ENCODE data around the gene FURIN.
A peak's percentile ranks its signal among the peaks of the same experiment; 100 is the strongest.
"Not testable (repeated sequence)": the region's sequence is repeated elsewhere in the genome, so short reads cannot be mapped to it uniquely, and the experiment has no call there.

FURIN gene

GRCh38 chr15:90868261-90868689 lies at the start of gene FURIN:
TSS of gene FURIN (plus strand) at chr15:90868588. CDS start at chr15:90875741, 7,153 bp downstream.
- no peak for DNase-seq (ENCODE audit: low read depth in 2 of 2)

GRCh38 chr15:90819390-90819789 lies 49.0 kb upstream of the FURIN start:
- DNase-seq (ENCODE audit: low read depth in 2 of 2), result no peak

GRCh38 chr15:90819850-90820249 lies 48.5 kb upstream of the FURIN start:
- DNase-seq (ENCODE audit: low read depth in 2 of 2), result no peak

- no peak for DNase-seq (ENCODE audit: low read depth in 2 of 2)
These were observed 47.9 kb upstream of the FURIN start for GRCh38 chr15:90820481-90820880.

GRCh38 chr15:90822204-90822955 lies 46.0 kb upstream of the FURIN start:
- DNase-seq (ENCODE audit: low read depth in 2 of 2), result no peak

- DNase-seq (ENCODE audit: low read depth in 2 of 2), result no peak
These were observed 44.9 kb upstream of the FURIN start for GRCh38 chr15:90823455-90823974.

- not testable (repeated sequence) for DNase-seq (ENCODE audit: low read depth in 2 of 2)
These were observed 43.1 kb upstream of the FURIN start for GRCh38 chr15:90825115-90825899.

GRCh38 chr15:90826206-90826885 lies 42.0 kb upstream of the FURIN start:
- not testable (repeated sequence) for DNase-seq (ENCODE audit: low read depth in 2 of 2)

- DNase-seq (ENCODE audit: low read depth in 2 of 2), result no peak
These were observed 41.4 kb upstream of the FURIN start for GRCh38 chr15:90826886-90827435.

- DNase-seq (ENCODE audit: low read depth in 2 of 2), result no peak
These were observed 40.3 kb upstream of the FURIN start for GRCh38 chr15:90828111-90828510.

GRCh38 chr15:90829126-90829525 lies 39.3 kb upstream of the FURIN start:
- DNase-seq (ENCODE audit: low read depth in 2 of 2), result no peak

GRCh38 chr15:90829942-90830440 lies 38.4 kb upstream of the FURIN start:
- peak; percentile 71 to 82 for DNase-seq (ENCODE audit: low read depth in 2 of 2)

- DNase-seq (ENCODE audit: low read depth in 2 of 2), result no peak
These were observed 33.8 kb upstream of the FURIN start for GRCh38 chr15:90834626-90835025.

- no peak for DNase-seq (ENCODE audit: low read depth in 2 of 2)
These were observed 32.0 kb upstream of the FURIN start for GRCh38 chr15:90836296-90836871.

GRCh38 chr15:90837094-90837493 lies 31.3 kb upstream of the FURIN start:
- DNase-seq (ENCODE audit: low read depth in 2 of 2), result peak in 1 of 2 donors; percentile 74

- DNase-seq (ENCODE audit: low read depth in 2 of 2), result peak; percentile 85 to 94
These were observed 30.2 kb upstream of the FURIN start for GRCh38 chr15:90838139-90838538.

- no peak for DNase-seq (ENCODE audit: low read depth in 2 of 2)
These were observed 29.8 kb upstream of the FURIN start for GRCh38 chr15:90838544-90838943.

GRCh38 chr15:90839187-90840071 lies 29.0 kb upstream of the FURIN start:
- no peak for DNase-seq (ENCODE audit: low read depth in 2 of 2)

GRCh38 chr15:90840157-90840855 lies 28.1 kb upstream of the FURIN start:
- no peak for DNase-seq (ENCODE audit: low read depth in 2 of 2)

- DNase-seq (ENCODE audit: low read depth in 2 of 2), result no peak
These were observed 27.4 kb upstream of the FURIN start for GRCh38 chr15:90840954-90841353.
